Effector memory CD4-positive, alpha-beta T cell (primary cell): ENCODE measurements around the gene TMEM26.

ENCODE experiments used
- DNase-seq, 3 donors: peaks; one replicate each; pipeline ENCODE4 v3.0.0-alpha.2; 2020
- H3K27ac ChIP-seq: 2 replicates; pipeline ENCODE4 v1.7.0; 2013; ENCODE audit warnings: mild to moderate bottlenecking, low read length, moderate library complexity; ENCODE audit not compliant: insufficient read depth, poor library complexity, severe bottlenecking
- H3K27me3 ChIP-seq: replicated peaks from 2 replicates; pipeline ENCODE4 v1.7.0; 2013; ENCODE audit warnings: mild to moderate bottlenecking, low read length; ENCODE audit not compliant: insufficient read depth, control insufficient read depth, poor library complexity, severe bottlenecking
- H3K36me3 ChIP-seq: 2 replicates; pipeline ENCODE4 v1.7.0; 2013; ENCODE audit warnings: mild to moderate bottlenecking, low read length, moderate library complexity; ENCODE audit not compliant: control insufficient read depth, insufficient read depth
- H3K4me1 ChIP-seq: 2 replicates; pipeline ENCODE4 v1.7.0; 2013; ENCODE audit warnings: low read length, mild to moderate bottlenecking; ENCODE audit not compliant: control insufficient read depth, insufficient read depth, poor library complexity, severe bottlenecking
- H3K4me3 ChIP-seq: 2 replicates; pipeline ENCODE4 v1.7.0; 2013; ENCODE audit warnings: low read length, low read depth, mild to moderate bottlenecking; ENCODE audit not compliant: insufficient read depth, poor library complexity, severe bottlenecking
- H3K9me3 ChIP-seq: 2 replicates; pipeline ENCODE4 v1.7.0; 2013; ENCODE audit warnings: mild to moderate bottlenecking, low read length, moderate library complexity; ENCODE audit not compliant: control insufficient read depth

The TMEM26 gene

DNA sequence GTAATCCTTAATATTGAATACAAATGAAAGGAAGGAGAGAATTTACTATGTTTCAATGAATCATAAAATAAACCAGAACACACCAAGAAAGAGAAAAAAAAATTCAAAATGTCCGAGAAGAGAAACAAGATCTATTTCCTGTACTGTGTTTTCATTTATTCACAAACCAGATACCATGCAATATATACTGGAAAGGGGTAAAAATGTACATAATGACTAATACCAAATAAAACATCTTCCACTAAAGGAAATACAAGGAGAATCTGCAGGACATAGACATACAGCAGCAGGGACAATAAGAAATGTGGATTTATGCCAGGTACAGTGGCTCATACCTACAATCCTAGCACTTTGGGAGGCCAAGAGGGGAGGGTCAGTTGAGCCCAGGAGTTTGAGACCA, 24.3 kb upstream of the TMEM26 start:
- Histone ChIP-seq H3K4me1 (no peaks in the 10 kb centered on the region), H3K36me3 (no peaks in the 10 kb centered on the region)
- no peak for DNase-seq

DNA sequence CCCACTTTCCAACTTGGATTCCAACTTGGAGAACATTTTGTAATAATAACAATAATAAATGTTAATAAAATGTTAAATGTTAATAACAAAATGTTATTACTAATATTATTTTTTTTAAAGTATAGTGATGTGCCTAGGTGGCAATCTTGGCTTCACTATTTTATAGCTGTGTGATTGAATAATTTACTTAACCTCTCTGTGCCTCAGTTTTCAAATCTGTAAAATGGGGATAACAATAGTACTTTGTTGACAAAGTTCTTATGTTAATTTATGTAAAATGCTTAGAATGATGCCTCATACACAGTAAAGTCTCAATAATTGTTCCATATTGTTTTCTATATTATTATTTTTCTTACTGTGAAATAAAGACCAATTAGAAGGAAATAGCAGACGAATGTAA, 23.3 kb upstream of the TMEM26 start:
- H3K27ac ChIP-seq = no peak overlapping the region
- no peak for DNase-seq
- no peaks in the 10 kb centered on the region for H3K9me3 ChIP-seq
- no peak overlapping the region for H3K4me3 ChIP-seq
- no peaks in the 10 kb centered on the region for H3K4me1 ChIP-seq
- no peaks in the 10 kb centered on the region for H3K36me3 ChIP-seq
- H3K27me3 ChIP-seq = no peaks in the 10 kb centered on the region

More for the DNA sequence above, 24.3 kb upstream of the TMEM26 start:
- Histone ChIP-seq H3K27ac (no peak overlapping the region), H3K27me3 (no peaks in the 10 kb centered on the region), H3K4me3 (no peak overlapping the region), H3K9me3 (no peaks in the 10 kb centered on the region)

DNA sequence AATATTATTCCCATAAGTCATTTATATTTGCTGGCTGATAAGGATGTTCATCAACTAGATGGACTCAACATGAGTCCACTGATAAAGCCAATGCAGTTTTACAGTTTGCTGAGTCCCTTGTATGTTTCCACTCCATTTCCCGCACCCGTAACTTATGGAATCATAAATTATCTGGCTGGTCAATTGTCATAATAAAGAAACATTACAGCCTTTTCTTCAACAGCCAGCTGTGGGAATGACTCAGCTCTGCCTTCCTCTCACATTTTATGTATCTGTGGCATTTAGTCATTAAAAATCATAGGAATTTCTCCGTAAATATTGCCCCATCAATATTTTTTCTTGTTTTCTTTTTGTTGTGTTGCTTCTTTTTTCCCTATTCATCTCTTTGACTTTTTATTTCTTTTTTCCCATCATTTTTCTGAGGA, 22.3 kb upstream of the TMEM26 start:
- no peak overlapping the region for H3K27ac ChIP-seq
- DNase-seq = no peak

DNA sequence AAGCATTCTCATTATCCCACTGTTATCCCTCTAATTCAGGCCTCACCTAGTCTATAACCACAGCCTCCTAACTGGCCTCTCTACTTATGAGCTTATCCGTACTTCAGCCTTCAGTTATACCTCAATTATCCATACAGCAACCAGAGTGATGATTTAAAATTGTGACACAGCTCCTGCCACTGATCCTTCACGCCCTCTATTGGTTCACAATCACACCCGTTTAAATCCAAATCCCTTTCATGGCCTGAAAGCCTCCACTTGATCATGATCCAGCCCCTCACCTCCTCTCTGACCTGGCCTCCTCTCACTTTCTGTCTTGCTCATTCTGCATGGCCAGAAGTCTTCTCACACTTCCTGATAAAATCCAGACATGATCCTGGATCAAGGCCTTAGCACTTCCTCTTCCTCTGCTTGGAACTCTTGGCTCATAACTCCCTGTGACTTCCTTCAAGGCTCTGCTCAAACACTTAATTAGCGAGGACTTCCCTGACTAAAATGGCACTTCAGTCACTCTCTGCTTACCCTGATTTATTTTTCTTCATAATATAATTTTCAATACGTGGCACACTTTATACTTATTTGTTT, 19.0 kb upstream of the TMEM26 start:
- Histone ChIP-seq H3K36me3 (no peaks in the 10 kb centered on the region), H3K4me3 (no peak overlapping the region), H3K27me3 (no peaks in the 10 kb centered on the region), H3K27ac (no peak overlapping the region), H3K4me1 (no peaks in the 10 kb centered on the region), H3K9me3 (no peaks in the 10 kb centered on the region)
- no peak for DNase-seq

More for the DNA sequence above, 22.3 kb upstream of the TMEM26 start:
- Histone ChIP-seq H3K4me3 (no peak overlapping the region), H3K27me3 (no peaks in the 10 kb centered on the region), H3K36me3 (no peaks in the 10 kb centered on the region), H3K4me1 (no peaks in the 10 kb centered on the region), H3K9me3 (no peaks in the 10 kb centered on the region)

DNA sequence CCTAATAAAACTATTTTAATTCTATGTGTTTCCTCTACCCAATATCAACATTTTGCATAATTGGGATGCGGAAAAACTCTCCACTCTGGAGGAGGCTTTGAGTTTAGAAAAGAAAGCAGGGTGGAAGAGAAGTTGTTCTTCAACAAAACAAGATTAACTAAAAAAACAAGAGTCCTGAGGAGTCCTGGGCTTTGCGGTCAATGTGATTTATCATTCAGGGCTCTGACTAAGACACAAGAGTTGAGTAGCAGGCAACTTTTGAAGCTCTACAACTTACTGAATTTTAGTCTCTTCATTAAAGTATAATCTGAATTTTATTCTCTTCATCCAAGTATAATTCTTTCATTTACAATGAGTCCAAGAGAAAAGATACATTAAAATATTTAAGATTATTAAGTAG, 18.3 kb upstream of the TMEM26 start:
- Histone ChIP-seq H3K36me3 (no peaks in the 10 kb centered on the region), H3K27ac (no peak overlapping the region), H3K4me3 (no peak overlapping the region), H3K9me3 (no peaks in the 10 kb centered on the region), H3K27me3 (no peaks in the 10 kb centered on the region), H3K4me1 (no peaks in the 10 kb centered on the region)
- no peak for DNase-seq

DNA sequence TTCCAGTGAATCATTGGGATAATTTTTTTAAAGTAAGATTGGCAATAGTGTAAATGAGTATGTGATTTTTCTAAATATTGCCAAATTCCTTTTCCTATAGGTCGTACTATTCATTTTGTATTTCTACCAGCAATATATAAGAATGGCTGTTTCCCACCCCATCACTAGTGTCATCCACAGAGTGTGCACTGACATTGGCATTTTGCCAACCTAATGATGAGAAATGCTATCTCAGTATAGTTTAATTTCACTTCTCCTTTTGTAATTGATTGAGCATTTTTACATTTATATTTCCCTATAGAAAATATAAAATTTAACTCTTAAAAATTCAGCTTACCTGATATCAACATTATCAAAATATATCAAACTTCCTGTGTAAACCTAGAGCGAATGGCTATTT, 17.6 kb upstream of the TMEM26 start:
- no peaks in the 10 kb centered on the region for H3K4me1 ChIP-seq
- no peaks in the 10 kb centered on the region for H3K36me3 ChIP-seq
- no peak overlapping the region for H3K4me3 ChIP-seq
- H3K9me3 ChIP-seq = no peaks in the 10 kb centered on the region
- DNase-seq = no peak
- H3K27me3 ChIP-seq = no peaks in the 10 kb centered on the region
- H3K27ac ChIP-seq = no peak overlapping the region

DNA sequence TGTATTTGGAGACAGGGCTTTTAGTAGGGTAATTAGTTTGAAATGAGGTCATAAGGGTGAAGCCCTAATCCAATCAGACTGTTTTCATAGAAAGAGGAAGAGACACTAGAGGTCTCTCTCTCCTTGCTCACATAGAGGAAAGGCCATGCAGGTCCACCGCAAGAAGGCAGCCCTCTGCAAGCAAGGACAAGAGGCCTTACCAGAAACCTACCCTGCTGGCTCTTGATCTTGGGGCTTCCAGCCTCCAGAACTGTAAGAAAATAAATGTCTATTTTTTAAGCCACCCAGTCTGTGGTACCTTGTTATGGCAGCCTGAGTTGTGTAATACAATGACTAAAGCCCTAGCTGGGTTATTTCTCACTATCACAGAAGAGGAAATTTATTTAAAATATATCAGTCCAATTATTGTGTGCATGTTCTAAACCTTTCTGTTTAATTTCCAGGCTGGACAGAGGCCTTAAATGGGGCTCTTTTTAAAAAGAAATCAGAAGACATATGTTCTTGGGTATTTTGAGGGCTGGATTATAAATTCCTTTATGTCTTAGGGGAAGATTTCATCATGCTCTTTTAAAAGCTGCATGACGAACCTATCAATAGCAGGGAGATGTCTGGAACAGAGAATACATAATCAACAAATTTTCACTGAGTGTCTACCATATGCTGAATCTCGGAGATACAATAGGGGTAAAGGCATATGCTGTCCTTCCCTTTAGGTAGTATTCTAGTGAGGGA, 12.9 kb upstream of the TMEM26 start:
- DNase-seq = no peak
- no peak overlapping the region for H3K4me3 ChIP-seq
- no peak overlapping the region for H3K27ac ChIP-seq
- H3K27me3 ChIP-seq = no peaks in the 10 kb centered on the region
- H3K9me3 ChIP-seq = no peaks in the 10 kb centered on the region
- no peaks in the 10 kb centered on the region for H3K36me3 ChIP-seq
- no peaks in the 10 kb centered on the region for H3K4me1 ChIP-seq

DNA sequence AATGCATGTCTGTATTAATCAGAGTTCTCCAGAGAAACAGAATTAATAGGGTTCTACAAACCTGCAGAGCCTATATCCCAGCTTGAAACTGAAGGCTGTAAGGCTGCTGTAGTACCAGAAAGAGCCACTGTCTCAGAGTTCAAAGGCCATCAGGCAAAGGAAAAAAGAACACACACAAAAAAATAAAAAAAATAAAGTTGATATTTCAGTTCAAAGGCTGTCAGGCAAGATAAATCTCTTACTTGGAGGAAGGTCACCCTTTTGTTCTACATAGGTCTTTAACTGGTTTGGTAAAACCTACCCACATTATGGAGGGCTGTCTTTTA, 12.0 kb upstream of the TMEM26 start:
- DNase-seq = no peak
- H3K36me3 ChIP-seq = no peaks in the 10 kb centered on the region
- no peaks in the 10 kb centered on the region for H3K4me1 ChIP-seq
- no peaks in the 10 kb centered on the region for H3K27me3 ChIP-seq
- H3K9me3 ChIP-seq = no peaks in the 10 kb centered on the region
- no peak overlapping the region for H3K4me3 ChIP-seq
- no peak overlapping the region for H3K27ac ChIP-seq

DNA sequence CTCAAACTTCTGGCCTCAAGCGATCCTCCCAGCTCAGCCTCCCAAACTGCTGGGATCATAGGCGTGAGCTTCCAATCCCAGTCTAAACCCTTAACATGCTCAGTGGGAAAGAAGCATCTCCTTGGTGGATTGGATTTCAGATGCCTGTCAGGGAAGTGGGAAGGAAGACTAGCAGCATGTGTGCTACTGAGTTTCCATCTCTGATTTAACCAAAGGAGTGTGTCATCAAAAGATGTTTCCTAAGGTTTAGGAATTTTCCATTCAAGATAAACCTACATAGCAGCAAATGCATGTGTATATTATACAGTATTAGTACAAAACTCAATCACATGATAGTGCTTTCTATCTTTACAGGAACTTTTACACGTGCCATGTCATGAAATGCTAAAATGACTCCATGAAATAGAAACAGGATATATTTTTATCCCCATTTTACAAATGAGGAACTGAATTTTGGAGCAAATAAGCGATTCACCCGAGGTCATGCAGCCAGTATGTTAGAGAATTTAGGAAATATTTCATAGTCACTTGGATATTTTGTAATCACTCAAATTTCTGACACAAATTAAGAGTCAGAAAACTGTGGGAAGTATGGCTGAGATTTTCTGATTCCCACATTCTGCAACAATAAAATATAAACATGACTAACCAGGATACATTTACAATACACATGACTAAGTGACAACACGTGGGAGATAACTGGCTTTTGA, 11.4 kb upstream of the TMEM26 start:
- Histone ChIP-seq H3K27me3 (no peaks in the 10 kb centered on the region), H3K36me3 (no peaks in the 10 kb centered on the region), H3K4me3 (no peak overlapping the region), H3K27ac (no peak overlapping the region), H3K9me3 (no peaks in the 10 kb centered on the region), H3K4me1 (no peaks in the 10 kb centered on the region)
- DNase-seq = no peak
